Measurements from ENCODE around the gene GPR55.

GRCh38 chr2:230914886-230915285 is 10.2 kb downstream of the GPR55 start:
- TF ChIP-seq CTCF (conservative IDR thresholded peaks at IDR 0.05; ENCODE audit: low read depth, low read length) = no peak
- TF ChIP-seq EZH2 (IDR thresholded peaks at IDR 0.05; ENCODE audit: low read length, unreplicated experiment) = no peak
